HG02759 (cell line): ENCODE measurements around the gene ORC6.

Source experiments
- ATAC-seq: cut with Tn5 transposase; IDR thresholded peaks from one replicate; pipeline ENCODE4 v1.9.1; 2021; ENCODE audit warnings: mild to moderate bottlenecking, moderate library complexity; ENCODE audit not compliant: unreplicated experiment

ORC6 gene

DNA sequence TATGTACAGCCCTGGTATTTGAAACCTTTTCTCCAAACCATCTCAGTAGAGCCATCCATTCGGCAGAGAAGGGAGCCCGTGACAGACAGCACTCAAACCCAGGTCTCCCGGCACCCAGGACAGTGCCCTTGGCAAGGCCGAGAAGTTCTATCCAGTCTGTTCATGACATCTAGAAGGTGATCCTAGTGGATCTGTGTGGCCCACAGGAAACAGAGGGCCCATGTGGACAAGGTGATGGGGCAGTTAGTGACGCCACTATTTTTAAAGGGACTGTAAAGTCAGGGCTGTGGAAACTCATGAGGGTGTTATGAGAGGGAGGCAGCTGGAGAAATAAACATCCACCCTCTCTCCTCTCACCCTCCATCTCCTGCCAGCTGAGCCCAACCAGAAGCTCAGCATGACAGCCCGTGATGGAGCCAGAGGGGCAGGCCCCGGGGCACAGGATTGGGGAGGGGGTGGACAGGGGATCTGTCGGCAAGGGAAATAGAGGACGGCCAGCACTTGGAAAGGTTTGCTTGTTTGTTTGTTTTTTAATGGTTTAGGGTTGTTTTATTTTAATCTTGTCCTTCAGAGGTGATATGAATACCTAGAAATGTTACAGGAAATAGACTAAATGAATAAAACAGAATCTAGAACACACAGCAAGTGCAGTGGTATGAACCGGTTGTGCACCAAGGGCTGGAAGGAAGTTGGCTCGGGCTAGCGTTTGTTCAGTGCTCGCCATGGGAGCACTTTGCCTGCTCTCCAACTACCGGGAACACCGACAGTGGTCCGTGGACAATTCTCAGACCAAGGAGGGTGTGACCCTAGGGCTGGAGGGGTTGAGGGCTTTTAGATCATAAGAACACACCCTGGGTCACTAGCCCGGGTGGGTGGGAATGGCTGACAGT, 41.6 kb downstream of the ORC6 start:
- ATAC-seq, result no peak

DNA sequence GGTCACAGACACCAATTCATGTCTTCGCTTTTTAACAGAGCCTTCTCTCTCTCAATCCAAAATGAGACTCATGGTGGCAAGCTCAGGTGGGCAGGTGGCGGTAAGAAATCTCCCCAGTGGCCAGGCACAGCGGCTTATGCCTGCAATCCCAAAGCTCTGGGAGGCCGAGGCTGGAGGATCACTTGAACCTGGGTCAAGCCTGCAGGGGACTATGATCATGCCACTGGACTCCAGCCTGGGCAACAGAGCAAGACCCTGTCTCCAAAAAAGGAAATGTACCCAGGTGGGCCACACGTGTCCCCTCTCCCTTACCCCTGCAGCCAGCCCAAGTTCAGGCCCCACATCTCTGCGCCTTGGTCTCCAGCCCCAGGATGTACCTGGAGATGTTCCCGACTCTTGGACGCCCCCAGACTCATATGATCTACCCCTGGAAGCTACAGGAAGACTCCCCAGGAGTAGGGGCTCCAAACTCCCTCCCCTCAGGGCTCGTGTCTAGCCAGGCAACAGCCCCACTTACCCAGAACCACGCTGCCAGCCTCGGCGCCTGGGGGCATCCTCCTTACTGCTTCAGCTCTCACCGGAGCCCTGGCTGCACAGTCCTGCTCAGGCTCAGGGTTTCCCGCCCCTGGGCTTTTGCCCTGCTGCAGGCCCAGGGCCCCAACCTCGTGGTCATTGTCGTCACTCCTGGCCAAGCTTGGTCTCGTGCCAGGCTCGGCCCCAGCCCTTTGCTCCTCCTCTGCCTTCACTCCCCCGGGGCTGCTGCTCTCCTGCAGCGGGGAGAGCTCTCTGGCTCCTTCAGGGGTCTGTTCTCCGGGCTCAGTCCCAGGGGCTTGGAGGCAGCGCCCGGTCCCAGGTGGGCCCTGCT, 42.5 kb downstream of the ORC6 start:
- no peak for ATAC-seq

DNA sequence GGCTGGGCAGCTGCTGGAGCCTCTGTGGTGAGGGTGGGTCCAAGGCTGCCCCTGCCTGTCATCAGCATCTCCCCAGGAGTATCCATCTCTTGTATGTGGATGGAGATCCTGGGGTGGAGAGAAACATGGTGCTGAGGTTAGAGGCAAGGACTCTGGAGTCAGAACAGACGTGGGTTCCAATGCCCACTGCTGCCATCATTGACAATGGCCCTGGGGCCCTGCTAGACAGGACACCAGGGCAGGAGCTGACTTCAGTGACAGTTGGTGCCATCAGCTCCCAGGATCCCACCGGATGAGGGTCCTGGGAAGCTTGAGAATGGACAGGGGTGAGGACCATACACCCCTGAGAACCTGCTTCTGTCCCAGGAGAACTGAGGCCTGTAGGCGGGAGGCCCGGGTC, 43.1 kb downstream of the ORC6 start:
- ATAC-seq, result no peak

DNA sequence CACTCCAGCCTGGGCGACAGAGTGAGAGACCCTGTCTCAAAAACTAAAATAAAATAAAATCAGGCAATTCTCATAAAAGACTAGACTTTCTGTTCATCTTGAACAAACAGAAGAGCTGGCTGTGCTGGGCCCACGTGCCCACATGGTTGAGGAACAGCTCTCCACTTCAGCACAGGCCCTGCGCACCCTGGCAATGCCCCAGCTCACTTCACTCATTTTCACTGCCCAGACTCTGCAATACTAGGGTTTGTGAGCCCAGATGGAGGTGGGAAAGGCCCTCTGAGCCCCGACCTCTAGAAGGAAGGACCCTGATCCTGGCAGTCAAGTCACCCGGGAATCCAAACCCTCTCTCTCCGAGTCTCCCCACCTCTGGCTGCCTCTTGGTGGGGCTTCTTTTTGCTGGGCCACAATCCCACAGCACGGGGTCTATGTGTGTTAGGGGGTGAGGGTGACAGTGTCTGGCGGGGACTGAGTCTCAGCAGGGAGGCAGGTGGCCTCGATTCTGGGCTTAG, 43.9 kb downstream of the ORC6 start:
- ATAC-seq, result no peak

DNA sequence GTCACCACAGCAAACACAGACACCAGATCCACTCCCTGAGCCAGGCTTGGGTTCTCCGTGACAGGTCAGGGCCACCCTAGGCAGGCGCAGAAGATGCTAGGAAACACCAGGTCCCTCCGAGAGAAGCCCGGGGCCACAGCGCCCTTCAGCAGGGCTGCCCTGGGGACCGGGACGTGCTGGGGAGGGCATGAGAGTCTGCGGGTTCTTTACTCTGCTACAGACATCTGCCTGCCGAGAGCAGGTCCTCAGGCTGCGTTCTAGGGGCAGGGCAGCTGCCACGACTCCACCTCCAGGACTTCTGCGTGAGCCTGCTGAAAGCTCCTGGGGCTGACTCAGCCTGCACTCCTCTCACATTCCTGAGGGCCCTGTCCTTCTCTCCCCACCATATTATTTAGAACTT, 47.2 kb downstream of the ORC6 start:
- ATAC-seq, result no peak

DNA sequence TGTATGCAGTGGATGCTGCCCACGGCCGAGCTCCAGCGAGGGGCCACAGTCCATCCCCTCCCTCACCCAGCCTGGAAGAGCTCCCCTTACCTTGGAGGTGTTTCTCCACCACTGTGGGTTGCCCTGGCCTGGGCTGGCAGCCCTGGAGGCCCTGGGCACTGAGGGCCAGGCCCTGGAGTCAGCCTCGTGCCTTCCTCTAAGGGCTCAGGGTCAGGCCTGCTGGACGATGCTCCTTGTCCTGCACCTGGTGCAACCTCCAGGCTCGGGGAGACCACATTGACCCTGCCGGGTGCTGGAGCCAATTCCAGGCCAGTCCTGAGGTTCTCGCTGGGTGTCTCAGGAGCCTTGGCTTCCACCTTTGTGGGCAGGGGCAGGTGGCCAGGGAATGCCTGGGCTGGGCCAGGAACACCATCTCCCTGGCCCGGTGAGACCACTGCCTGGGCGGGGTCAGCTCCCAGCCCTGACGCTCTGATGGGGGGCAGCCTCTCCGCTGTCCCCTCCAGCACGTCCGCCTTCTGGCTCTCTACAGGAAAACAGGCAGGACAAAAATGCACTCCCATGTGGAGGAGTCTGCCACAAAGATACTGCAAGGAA, 48.3 kb downstream of the ORC6 start:
- ATAC-seq, result no peak

DNA sequence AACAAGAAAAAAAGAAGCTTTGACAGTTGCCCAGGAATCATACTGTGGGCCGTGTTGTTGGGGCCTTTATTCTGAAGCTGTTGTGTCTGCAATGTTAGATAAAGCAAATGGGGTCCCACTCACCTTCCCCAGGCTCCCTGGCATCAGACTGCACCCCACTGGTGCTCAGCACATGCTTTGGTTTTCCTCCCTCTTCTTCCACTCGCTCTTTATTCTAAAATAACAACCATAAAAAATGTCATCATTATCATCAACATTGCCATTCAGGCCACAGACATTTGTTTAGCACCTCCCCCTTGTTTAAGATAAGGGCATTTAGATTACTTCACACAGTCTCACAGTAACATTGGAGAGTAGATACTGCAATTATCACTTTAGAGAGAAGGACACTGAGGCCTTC, 50.5 kb downstream of the ORC6 start:
- ATAC-seq, result no peak

DNA sequence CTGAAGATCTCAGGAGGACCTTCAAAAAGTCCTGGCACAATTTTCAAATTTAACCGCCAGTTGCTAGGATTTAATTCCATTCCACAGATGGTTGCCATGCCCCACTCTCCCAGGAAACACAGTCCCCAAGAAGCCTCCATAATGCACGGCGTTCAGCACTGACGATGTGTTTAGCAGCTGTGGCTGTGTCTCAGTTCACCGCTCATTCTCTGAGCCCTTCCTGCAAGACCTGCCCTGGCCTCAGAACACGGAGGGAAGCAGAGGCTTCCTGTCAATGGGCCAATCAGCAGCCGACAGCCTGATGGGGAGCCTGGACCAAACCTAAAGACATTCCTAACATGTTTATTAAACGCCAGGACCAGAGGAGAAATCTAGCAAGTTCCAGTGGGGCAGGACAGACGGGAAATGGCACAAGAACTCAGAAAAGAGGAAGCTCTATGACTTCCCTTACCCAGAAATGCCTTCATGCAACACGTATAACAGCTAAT, 53.8 kb downstream of the ORC6 start:
- ATAC-seq, result no peak

DNA sequence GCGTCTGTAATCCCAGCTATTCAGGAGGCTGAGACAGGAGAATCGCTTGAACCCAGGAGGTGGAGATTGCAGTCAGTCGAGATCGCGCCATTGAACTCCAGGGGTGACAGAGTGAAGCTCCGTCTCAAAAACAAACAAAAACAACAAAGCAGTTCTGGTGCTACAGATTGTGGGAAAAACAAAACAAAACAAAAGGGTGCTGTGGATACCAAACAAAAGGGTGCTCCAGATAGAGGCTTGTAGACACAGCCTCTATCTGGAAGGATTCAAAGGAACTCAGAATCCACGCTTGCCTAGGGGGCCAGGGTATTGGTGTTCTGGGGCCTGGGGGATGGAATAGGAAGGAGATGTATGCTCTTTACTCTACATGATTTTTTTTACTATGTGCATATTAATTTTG, 56.2 kb downstream of the ORC6 start:
- ATAC-seq, result no peak

DNA sequence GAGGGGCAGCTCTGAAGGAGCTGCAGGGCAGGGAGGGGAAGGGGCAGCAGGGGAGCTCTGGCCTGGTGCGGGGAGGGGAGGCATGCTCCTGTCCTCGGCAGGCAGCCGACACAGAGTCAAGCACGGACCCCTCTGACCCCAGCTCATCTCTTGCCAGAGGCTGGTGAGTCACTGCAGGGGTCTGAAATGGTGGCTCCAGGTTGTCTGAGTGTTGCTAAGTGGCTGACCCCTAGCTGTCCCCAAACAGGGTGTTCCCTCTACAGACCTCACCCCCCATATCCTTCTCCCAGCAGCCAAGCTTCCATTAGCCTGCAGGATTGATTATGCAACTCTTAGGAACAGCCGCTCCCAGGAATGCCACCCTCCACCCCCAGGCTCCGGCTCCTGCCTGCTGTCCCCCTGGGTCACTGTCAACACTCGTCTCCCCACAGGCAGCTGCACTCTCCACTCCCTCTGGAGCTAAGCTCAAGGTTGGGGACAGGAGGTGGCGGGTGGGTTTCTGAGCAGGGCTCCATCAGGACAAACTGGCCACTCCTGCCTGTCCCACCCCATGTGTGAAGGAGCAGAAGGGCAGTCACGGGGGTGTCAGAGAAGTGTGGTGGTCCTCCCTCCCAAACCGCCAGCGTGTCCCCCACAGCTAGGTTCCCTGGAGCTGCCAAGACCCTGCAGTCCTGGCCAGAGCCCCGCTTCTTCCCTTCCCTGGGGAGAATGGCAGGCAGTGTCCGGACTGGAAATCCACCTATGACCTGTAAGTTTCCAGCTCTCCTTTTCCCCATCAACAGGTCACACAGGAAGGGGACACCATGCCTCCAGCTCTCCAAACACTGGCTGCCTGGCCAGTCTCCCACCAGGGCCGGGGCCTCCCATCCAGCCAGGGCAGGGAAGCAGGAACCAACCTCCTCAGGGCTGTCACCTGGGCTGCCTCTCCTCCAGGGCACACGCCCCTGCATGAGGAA, 57.6 kb downstream of the ORC6 start:
- ATAC-seq, result no peak
